HG03196 (cell line): ENCODE data around the gene LEKR1.
"Not testable (repeated sequence)": the region's sequence is repeated elsewhere in the genome, so short reads cannot be mapped to it uniquely, and the experiment has no call there.

Experiments
- ATAC-seq: cut with Tn5 transposase; IDR thresholded peaks from one replicate; pipeline ENCODE4 v1.9.1; 2021; ENCODE audit not compliant: unreplicated experiment

The LEKR1 gene

GRCh38 chr3:156826144-156826895, at the start of gene LEKR1:
Gene LEKR1, plus strand, starts transcription at chr3:156826353. Its CDS starts 2,977 bp downstream, at chr3:156829330.
- ATAC-seq, result peak; percentile 91

GRCh38 chr3:156776871-156777270, 49.3 kb upstream of the LEKR1 start:
- no peak for ATAC-seq

GRCh38 chr3:156781310-156782230, 44.6 kb upstream of the LEKR1 start:
- no peak for ATAC-seq

- ATAC-seq, result no peak
These were observed 43.8 kb upstream of the LEKR1 start for GRCh38 chr3:156782319-156782718.

GRCh38 chr3:156782921-156783320, 43.2 kb upstream of the LEKR1 start:
- ATAC-seq, result no peak

GRCh38 chr3:156787001-156787400, 39.2 kb upstream of the LEKR1 start:
- ATAC-seq, result no peak

GRCh38 chr3:156787926-156788663, 38.1 kb upstream of the LEKR1 start:
- peak; percentile 82 for ATAC-seq

- ATAC-seq, result no peak
These were observed 37.3 kb upstream of the LEKR1 start for GRCh38 chr3:156788846-156789245.

GRCh38 chr3:156790156-156790555, 36.0 kb upstream of the LEKR1 start:
- no peak for ATAC-seq

GRCh38 chr3:156792114-156792513, 34.0 kb upstream of the LEKR1 start:
- ATAC-seq, result no peak

GRCh38 chr3:156792536-156792935, 33.6 kb upstream of the LEKR1 start:
- ATAC-seq, result no peak

GRCh38 chr3:156792945-156793344, 33.2 kb upstream of the LEKR1 start:
- ATAC-seq, result peak; percentile 49

- ATAC-seq, result no peak
These were observed 32.8 kb upstream of the LEKR1 start for GRCh38 chr3:156793400-156793799.

- ATAC-seq, result no peak
These were observed 32.3 kb upstream of the LEKR1 start for GRCh38 chr3:156793851-156794250.

GRCh38 chr3:156795890-156796481, 30.2 kb upstream of the LEKR1 start:
- ATAC-seq, result no peak

GRCh38 chr3:156797368-156797767, 28.8 kb upstream of the LEKR1 start:
- no peak for ATAC-seq

- ATAC-seq, result not testable (repeated sequence)
These were observed 25.9 kb upstream of the LEKR1 start for GRCh38 chr3:156800287-156800686.

GRCh38 chr3:156801746-156802145, 24.4 kb upstream of the LEKR1 start:
- no peak for ATAC-seq

GRCh38 chr3:156802821-156803606, 23.1 kb upstream of the LEKR1 start:
- no peak for ATAC-seq
